Fibroblast of pulmonary artery (primary cell): ENCODE data around the gene UBE2U.

Experiments used
- DNase-seq: peaks from one replicate; pipeline ENCODE4 v3.0.0-alpha.2; 2010; ENCODE audit warnings: low read depth
- H3K4me3 ChIP-seq: replicated peaks from 2 replicates; pipeline ENCODE4 v1.5.1; 2011; ENCODE audit warnings: low read depth, mild to moderate bottlenecking, control low read depth, low read length, moderate library complexity
- TF ChIP-seq, protein P1 (sequence below): IDR thresholded peaks from 2 replicates; pipeline ENCODE4 v1.5.1; 2011; ENCODE audit warnings: mild to moderate bottlenecking, control low read depth, low read length, inconsistent platforms; ENCODE audit errors: missing control alignments

Gene UBE2U

DNA sequence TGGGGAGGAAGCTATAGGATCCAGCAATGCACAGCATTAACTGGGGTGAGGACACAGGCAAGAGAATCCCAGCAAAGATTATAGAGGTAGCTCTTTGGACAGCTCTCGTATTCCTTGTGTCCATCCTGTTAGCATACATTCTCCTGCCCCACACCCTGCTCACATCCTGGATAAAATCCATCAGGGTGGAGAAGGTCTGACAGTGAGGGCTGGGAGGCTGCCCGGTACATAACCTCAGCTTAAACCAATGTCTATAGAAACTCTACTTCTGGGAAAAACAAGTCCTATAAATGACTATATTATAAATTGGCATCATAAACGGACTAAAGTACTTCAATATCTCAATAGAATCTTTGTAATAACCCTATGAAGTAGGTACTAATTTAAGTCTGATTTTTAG lies 36.8 kb upstream of the UBE2U start:
- no peak overlapping the region for H3K4me3 ChIP-seq
- TF ChIP-seq, protein P1, sequence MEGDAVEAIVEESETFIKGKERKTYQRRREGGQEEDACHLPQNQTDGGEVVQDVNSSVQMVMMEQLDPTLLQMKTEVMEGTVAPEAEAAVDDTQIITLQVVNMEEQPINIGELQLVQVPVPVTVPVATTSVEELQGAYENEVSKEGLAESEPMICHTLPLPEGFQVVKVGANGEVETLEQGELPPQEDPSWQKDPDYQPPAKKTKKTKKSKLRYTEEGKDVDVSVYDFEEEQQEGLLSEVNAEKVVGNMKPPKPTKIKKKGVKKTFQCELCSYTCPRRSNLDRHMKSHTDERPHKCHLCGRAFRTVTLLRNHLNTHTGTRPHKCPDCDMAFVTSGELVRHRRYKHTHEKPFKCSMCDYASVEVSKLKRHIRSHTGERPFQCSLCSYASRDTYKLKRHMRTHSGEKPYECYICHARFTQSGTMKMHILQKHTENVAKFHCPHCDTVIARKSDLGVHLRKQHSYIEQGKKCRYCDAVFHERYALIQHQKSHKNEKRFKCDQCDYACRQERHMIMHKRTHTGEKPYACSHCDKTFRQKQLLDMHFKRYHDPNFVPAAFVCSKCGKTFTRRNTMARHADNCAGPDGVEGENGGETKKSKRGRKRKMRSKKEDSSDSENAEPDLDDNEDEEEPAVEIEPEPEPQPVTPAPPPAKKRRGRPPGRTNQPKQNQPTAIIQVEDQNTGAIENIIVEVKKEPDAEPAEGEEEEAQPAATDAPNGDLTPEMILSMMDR: no peak
- no peak for DNase-seq

GRCh38 chr1:64167176-64167575 lies 36.2 kb upstream of the UBE2U start:
- TF ChIP-seq, protein P1: no peak
- no peak overlapping the region for H3K4me3 ChIP-seq
- DNase-seq: peak; percentile 27

DNA sequence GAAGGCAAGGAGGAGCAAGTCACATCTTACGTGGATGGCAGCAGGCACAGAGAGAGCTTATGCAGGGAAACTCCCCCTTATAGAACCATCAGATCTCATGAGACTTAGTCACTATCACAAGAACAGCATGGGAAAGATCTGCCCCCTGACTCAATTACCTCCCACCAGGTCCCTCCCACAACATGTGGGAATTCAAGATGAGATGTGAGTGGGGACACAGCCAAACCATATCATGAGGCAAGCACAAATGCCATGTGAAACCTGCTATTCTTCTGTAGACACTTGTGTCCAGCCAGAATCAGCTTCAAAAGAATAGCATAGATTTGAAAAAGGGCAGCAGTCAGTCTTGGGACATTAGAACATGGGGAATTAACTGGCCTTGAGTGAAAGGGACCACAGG lies 32.2 kb upstream of the UBE2U start:
- DNase-seq: peak; percentile 34
- H3K4me3 ChIP-seq: no peak overlapping the region

DNA sequence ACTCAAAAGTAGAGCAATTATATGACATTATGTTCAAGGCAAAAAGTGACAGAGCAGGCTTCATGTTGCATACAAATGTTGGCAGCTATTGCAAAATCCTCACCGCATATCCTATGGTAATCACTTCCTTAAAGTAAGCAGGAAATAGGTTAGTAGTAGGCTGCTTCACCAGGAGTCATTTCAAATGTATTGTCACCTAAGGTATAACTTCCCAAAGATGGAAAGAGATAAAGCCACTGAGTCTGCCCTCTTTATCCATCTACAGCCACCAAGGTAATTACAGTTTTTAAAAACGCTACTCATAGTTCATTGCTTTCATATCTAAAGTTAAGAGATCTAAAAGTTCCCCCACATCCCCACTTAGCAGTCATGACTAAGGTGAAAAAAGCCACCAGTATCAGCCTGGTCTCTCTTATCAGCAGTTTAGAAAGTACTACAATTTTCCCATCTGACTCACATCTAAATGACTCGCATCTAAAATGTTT lies 31.6 kb upstream of the UBE2U start:
- peak; percentile 65 for DNase-seq
- TF ChIP-seq, protein P1: no peak
- no peak overlapping the region for H3K4me3 ChIP-seq

More for the DNA sequence above, 32.2 kb upstream of the UBE2U start:
- TF ChIP-seq, protein P1: no peak

GRCh38 chr1:64172458-64172983 lies 30.9 kb upstream of the UBE2U start:
- H3K4me3 ChIP-seq: no peak overlapping the region
- peak; percentile 19 for DNase-seq
- TF ChIP-seq, protein P1: no peak

GRCh38 chr1:64173336-64173940 lies 30.0 kb upstream of the UBE2U start:
- no peak for DNase-seq
- H3K4me3 ChIP-seq: no peak overlapping the region
- TF ChIP-seq, protein P1: no peak

- DNase-seq: no peak
- TF ChIP-seq, protein P1: no peak
- H3K4me3 ChIP-seq: no peak overlapping the region
Measured at GRCh38 chr1:64175639-64176038, 27.8 kb upstream of the UBE2U start.
